WTC11 (cell line): ENCODE data around the gene TNNT3. TPM values are rescaled to one million over a fixed set of nuclear protein-coding genes. Genes with fewer than 3 reads are reported as not detected.

Source experiments
- ATAC-seq: fragments of 200-7000 bp; cut with Tn5 transposase; 2 replicates; pipeline ENCODE4 v1.10.0; 2021; ENCODE audit warnings: mild to moderate bottlenecking, moderate library complexity
- CTCF ChIA-PET: fragments of 300-600 bp; sonication (Branson Sonifier 250); formaldehyde crosslinking; loops from one replicate; lab custom pipeline; 2021; ENCODE audit warnings: antibody characterized with exemption; lab: Charles Lee
- POLR2A ChIA-PET: fragments of 350-600 bp; sonication (Branson Sonifier 250); formaldehyde crosslinking; loops from one replicate; lab custom pipeline; 2021; ENCODE audit warnings: antibody characterized with exemption; lab: Charles Lee
- DNase-seq: peaks from one replicate; pipeline ENCODE4 v3.0.0; 2021; ENCODE audit warnings: low spot score
- H3K27ac Mint-ChIP-seq: 2 replicates; pipeline ENCODE4 v1.8.0; 2021; ENCODE audit warnings: mixed read lengths
- H3K27me3 Mint-ChIP-seq: 2 replicates; pipeline ENCODE4 v1.8.0; 2021; ENCODE audit warnings: low read depth, mild to moderate bottlenecking, moderate library complexity, mixed read lengths
- H3K36me3 Mint-ChIP-seq: 2 replicates; pipeline ENCODE4 v1.8.0; 2021; ENCODE audit warnings: mixed read lengths
- H3K4me1 Mint-ChIP-seq: 2 replicates; pipeline ENCODE4 v1.8.0; 2022; ENCODE audit warnings: mixed read lengths
- H3K4me3 Mint-ChIP-seq: 2 replicates; pipeline ENCODE4 v1.8.0; 2021; ENCODE audit warnings: mild to moderate bottlenecking, moderate library complexity, mixed read lengths
- H3K9me3 Mint-ChIP-seq: 2 replicates; pipeline ENCODE4 v1.8.0; 2021; ENCODE audit warnings: mixed read lengths
- CREM ChIP-seq: sonication (generic); formaldehyde crosslinking; IDR thresholded peaks from 2 replicates; pipeline ENCODE4 v1.8.1; 2022; ENCODE audit warnings: mild to moderate bottlenecking, missing genetic modification reagents, moderate library complexity
- ELF4 ChIP-seq: sonication (generic); formaldehyde crosslinking; IDR thresholded peaks from 2 replicates; pipeline ENCODE4 v1.8.1; 2022; ENCODE audit warnings: low read depth, mild to moderate bottlenecking, moderate library complexity, missing genetic modification reagents
- GABPB1 ChIP-seq: sonication (generic); formaldehyde crosslinking; IDR thresholded peaks from 2 replicates; pipeline ENCODE4 v1.8.1; 2023; ENCODE audit warnings: mild to moderate bottlenecking, missing genetic modification reagents
- GTF2I ChIP-seq: fragments of 250-450 bp; sonication (Bioruptor Pico); conservative IDR thresholded peaks from 2 replicates; pipeline ENCODE4 v1.4.0; 2021; ENCODE audit warnings: mild to moderate bottlenecking
- MXD4 ChIP-seq: fragments of 250-450 bp; sonication (Bioruptor Pico); IDR thresholded peaks from 2 replicates; pipeline ENCODE4 v1.8.0; 2021; ENCODE audit warnings: mild to moderate bottlenecking, moderate library complexity, borderline replicate concordance
- NFATC4 ChIP-seq: fragments of 250-450 bp; sonication (Bioruptor Pico); IDR thresholded peaks from 2 replicates; pipeline ENCODE4 v1.9.0; 2021; ENCODE audit warnings: mild to moderate bottlenecking
- NFYB ChIP-seq: sonication (generic); formaldehyde crosslinking; conservative IDR thresholded peaks from 2 replicates; pipeline ENCODE4 v1.8.0; 2022; ENCODE audit warnings: low read depth, missing genetic modification reagents
- NR1H2 ChIP-seq: sonication (generic); formaldehyde crosslinking; IDR thresholded peaks from 2 replicates; pipeline ENCODE4 v1.9.0; 2021; ENCODE audit warnings: mild to moderate bottlenecking, moderate library complexity, missing genetic modification reagents
- NR2C2 ChIP-seq: sonication (generic); formaldehyde crosslinking; IDR thresholded peaks from 2 replicates; pipeline ENCODE4 v1.8.0; 2022; ENCODE audit warnings: mild to moderate bottlenecking, missing genetic modification reagents
- NR3C1 ChIP-seq: sonication (generic); formaldehyde crosslinking; conservative IDR thresholded peaks from 2 replicates; pipeline ENCODE4 v1.8.1; 2023; ENCODE audit warnings: low read depth, mild to moderate bottlenecking, missing genetic modification reagents
- SMAD3 ChIP-seq: sonication (generic); formaldehyde crosslinking; IDR thresholded peaks from 2 replicates; pipeline ENCODE4 v1.8.0; 2022; ENCODE audit warnings: missing genetic modification reagents, mild to moderate bottlenecking, borderline replicate concordance
- ZBTB21 ChIP-seq: sonication (generic); formaldehyde crosslinking; IDR thresholded peaks from 2 replicates; pipeline ENCODE4 v1.8.1; 2023; ENCODE audit warnings: mild to moderate bottlenecking, missing genetic modification reagents, borderline replicate concordance
- ZNF138 ChIP-seq: sonication (generic); formaldehyde crosslinking; conservative IDR thresholded peaks from 2 replicates; pipeline ENCODE4 v1.8.1; 2022; ENCODE audit warnings: mild to moderate bottlenecking, moderate library complexity, missing genetic modification reagents
- ZNF396 ChIP-seq: fragments of 250-450 bp; sonication (Bioruptor Pico); IDR thresholded peaks from 2 replicates; pipeline ENCODE4 v1.8.0; 2021; ENCODE audit warnings: mild to moderate bottlenecking, moderate library complexity, borderline replicate concordance
- ZNF416 ChIP-seq: fragments of 250-450 bp; sonication (Bioruptor Pico); IDR thresholded peaks from 2 replicates; pipeline ENCODE4 v1.9.0; 2021; ENCODE audit warnings: mild to moderate bottlenecking, inconsistent platforms
- ZNF671 ChIP-seq: fragments of 250-450 bp; sonication (Bioruptor Pico); IDR thresholded peaks from 2 replicates; pipeline ENCODE4 v1.8.0; 2021; ENCODE audit warnings: mild to moderate bottlenecking
- total RNA-seq: library from RNA; stranded (reverse); gene quantifications from 3 replicates; pipeline ENCODE4 v1.2.3, GENCODE V29; 2021
- TF ChIP-seq, protein P1 (sequence below): sonication (generic); formaldehyde crosslinking; IDR thresholded peaks from 2 replicates; pipeline ENCODE4 v1.8.1; 2023; ENCODE audit warnings: mild to moderate bottlenecking, missing genetic modification reagents
- TF ChIP-seq, protein P2 (sequence below): fragments of 200-600 bp; IDR thresholded peaks from 2 replicates; pipeline ENCODE4 v1.8.0; 2022; ENCODE audit warnings: antibody characterized with exemption
- TF ChIP-seq, protein P3 (sequence below): sonication (generic); formaldehyde crosslinking; IDR thresholded peaks from 2 replicates; pipeline ENCODE4 v1.8.1; 2023; ENCODE audit warnings: mild to moderate bottlenecking, missing genetic modification reagents, moderate library complexity
- TF ChIP-seq, protein P4 (sequence below): sonication (generic); formaldehyde crosslinking; IDR thresholded peaks from 2 replicates; pipeline ENCODE4 v1.8.1; 2022; ENCODE audit warnings: missing genetic modification reagents, borderline replicate concordance
- TF ChIP-seq, protein P5 (sequence below): sonication (generic); formaldehyde crosslinking; IDR thresholded peaks from 2 replicates; pipeline ENCODE4 v1.8.1; 2022; ENCODE audit warnings: mild to moderate bottlenecking, missing genetic modification reagents, moderate library complexity, borderline replicate concordance

Gene TNNT3
- total RNA-seq, 1 experiment from 2014 or later, result not detected

DNA sequence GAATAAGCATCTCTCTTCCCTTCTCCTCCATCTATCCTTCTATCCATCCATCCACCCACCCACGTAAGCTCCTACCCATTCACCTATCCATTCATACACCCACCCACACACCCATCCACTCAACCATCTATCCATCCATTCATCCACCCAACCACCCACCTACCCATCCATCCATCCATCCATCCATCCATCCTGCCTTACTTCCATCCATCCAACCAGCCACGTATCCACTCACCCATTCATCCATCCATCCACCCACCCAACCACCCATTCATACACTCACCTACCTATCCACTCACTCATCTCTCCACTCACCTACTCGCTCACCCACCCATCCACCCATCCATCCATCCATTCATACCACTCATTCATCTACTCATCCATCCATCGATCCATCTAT, 13.2 kb downstream of the TNNT3 start:
- Mint-ChIP-seq H3K4me3 (no peak overlapping the region), H3K9me3 (no peaks in the 10 kb centered on the region), H3K4me1 (no peaks in the 10 kb centered on the region), H3K27me3 (no peaks in the 10 kb centered on the region; the same call in 1 of the 2 replicates), H3K36me3 (no peaks in the 10 kb centered on the region), H3K27ac (no peak overlapping the region)
- ChIA-PET CTCF (interaction anchor here (2.1 kb wide), 1 partner anchor 51 kb away, joined by 9 read pairs; no protein-coding TSS in a partner anchor), POLR2A (no interaction called here)
- ATAC-seq (no peak), DNase-seq (no peak)
- TF ChIP-seq GABPB1 (no peak), ZNF671 (CRISPR knock-in tag) (no peak), NR3C1 (CRISPR knock-in tag) (no peak), ZBTB21 (CRISPR knock-in tag) (no peak), ELF4 (CRISPR knock-in tag) (no peak), NFYB (CRISPR knock-in tag) (no peak), ZNF138 (CRISPR knock-in tag) (no peak), GTF2I (CRISPR knock-in tag) (no peak), NR1H2 (CRISPR knock-in tag) (no peak), SMAD3 (CRISPR knock-in tag) (no peak), MXD4 (no peak), CREM (CRISPR knock-in tag) (no peak), ZNF416 (no peak), NFATC4 (CRISPR knock-in tag) (no peak)
- TF ChIP-seq, protein P1, sequence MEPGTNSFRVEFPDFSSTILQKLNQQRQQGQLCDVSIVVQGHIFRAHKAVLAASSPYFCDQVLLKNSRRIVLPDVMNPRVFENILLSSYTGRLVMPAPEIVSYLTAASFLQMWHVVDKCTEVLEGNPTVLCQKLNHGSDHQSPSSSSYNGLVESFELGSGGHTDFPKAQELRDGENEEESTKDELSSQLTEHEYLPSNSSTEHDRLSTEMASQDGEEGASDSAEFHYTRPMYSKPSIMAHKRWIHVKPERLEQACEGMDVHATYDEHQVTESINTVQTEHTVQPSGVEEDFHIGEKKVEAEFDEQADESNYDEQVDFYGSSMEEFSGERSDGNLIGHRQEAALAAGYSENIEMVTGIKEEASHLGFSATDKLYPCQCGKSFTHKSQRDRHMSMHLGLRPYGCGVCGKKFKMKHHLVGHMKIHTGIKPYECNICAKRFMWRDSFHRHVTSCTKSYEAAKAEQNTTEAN, result no peak
- TF ChIP-seq, protein P2, sequence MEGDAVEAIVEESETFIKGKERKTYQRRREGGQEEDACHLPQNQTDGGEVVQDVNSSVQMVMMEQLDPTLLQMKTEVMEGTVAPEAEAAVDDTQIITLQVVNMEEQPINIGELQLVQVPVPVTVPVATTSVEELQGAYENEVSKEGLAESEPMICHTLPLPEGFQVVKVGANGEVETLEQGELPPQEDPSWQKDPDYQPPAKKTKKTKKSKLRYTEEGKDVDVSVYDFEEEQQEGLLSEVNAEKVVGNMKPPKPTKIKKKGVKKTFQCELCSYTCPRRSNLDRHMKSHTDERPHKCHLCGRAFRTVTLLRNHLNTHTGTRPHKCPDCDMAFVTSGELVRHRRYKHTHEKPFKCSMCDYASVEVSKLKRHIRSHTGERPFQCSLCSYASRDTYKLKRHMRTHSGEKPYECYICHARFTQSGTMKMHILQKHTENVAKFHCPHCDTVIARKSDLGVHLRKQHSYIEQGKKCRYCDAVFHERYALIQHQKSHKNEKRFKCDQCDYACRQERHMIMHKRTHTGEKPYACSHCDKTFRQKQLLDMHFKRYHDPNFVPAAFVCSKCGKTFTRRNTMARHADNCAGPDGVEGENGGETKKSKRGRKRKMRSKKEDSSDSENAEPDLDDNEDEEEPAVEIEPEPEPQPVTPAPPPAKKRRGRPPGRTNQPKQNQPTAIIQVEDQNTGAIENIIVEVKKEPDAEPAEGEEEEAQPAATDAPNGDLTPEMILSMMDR, result no peak
- TF ChIP-seq, protein P3, sequence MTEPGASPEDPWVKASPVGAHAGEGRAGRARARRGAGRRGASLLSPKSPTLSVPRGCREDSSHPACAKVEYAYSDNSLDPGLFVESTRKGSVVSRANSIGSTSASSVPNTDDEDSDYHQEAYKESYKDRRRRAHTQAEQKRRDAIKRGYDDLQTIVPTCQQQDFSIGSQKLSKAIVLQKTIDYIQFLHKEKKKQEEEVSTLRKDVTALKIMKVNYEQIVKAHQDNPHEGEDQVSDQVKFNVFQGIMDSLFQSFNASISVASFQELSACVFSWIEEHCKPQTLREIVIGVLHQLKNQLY, result no peak

DNA sequence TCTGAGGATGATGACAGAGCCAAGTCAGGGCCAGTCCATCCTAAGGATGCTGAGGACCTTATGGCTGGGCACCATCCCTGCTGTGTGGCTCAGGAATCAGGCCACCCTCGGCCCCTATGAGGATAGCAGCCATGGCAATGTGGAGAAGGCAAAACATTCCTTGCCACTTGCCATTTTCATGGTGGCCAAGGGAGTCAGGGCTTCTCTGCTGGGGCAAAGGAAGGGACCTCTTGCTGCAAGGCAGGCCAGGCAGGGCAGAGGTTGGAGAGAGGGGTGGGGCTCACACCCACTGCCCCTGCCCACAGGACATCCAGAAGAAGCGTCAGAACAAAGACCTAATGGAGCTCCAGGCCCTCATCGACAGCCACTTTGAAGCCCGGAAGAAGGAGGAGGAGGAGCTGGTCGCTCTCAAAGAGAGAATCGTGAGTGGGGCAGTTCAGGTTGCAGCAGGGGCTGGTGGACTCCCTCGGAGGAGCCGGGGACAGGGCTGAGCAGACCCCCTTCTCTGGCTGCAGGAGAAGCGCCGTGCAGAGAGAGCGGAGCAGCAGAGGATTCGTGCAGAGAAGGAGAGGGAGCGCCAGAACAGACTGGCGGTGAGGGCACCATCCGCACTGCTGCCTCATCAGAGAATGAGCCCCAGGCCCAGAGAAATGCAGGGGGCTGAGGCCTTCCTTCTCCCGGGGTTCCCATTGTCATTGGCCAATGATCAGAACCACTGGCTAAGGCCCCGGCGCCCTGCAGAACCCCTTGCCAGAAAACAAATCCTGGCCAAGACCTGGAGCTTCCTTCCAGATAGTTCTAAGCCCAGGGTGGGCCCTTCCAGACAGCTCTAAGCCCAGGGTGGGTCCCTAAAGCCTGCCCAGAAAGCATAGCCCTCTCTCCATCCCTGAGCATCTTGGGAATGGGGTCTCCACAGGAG, 14.2 kb downstream of the TNNT3 start:
- CTCF ChIA-PET, result interaction anchor here (0.7 to 1.4 kb wide), 4 partner anchors 27 to 218 kb away, joined by 3 to 5 read pairs (median 4); no protein-coding TSS in a partner anchor
- H3K27ac Mint-ChIP-seq, result no peak overlapping the region
- H3K4me1 Mint-ChIP-seq, result no peaks in the 10 kb centered on the region
- DNase-seq (no peak), ATAC-seq (no peak)
- no peaks in the 10 kb centered on the region for H3K36me3 Mint-ChIP-seq
- H3K4me3 Mint-ChIP-seq, result no peak overlapping the region
- no peaks in the 10 kb centered on the region; the same call in 1 of the 2 replicates for H3K27me3 Mint-ChIP-seq
- no peaks in the 10 kb centered on the region for H3K9me3 Mint-ChIP-seq
- POLR2A ChIA-PET, result interaction anchor here (0.6 kb wide), 1 partner anchor 347 kb away, joined by 10 read pairs; no protein-coding TSS in a partner anchor
- TF ChIP-seq, protein P4, sequence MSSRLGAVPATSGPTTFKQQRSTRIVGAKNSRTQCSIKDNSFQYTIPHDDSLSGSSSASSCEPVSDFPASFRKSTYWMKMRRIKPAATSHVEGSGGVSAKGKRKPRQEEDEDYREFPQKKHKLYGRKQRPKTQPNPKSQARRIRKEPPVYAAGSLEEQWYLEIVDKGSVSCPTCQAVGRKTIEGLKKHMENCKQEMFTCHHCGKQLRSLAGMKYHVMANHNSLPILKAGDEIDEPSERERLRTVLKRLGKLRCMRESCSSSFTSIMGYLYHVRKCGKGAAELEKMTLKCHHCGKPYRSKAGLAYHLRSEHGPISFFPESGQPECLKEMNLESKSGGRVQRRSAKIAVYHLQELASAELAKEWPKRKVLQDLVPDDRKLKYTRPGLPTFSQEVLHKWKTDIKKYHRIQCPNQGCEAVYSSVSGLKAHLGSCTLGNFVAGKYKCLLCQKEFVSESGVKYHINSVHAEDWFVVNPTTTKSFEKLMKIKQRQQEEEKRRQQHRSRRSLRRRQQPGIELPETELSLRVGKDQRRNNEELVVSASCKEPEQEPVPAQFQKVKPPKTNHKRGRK (CRISPR knock-in tag), result no peak
- TF ChIP-seq NR2C2 (CRISPR knock-in tag) (0 out of 2 replicates have a peak, but pooled peaks have one; percentile 41), ZNF396 (CRISPR knock-in tag) (no peak)
- TF ChIP-seq, protein P5, sequence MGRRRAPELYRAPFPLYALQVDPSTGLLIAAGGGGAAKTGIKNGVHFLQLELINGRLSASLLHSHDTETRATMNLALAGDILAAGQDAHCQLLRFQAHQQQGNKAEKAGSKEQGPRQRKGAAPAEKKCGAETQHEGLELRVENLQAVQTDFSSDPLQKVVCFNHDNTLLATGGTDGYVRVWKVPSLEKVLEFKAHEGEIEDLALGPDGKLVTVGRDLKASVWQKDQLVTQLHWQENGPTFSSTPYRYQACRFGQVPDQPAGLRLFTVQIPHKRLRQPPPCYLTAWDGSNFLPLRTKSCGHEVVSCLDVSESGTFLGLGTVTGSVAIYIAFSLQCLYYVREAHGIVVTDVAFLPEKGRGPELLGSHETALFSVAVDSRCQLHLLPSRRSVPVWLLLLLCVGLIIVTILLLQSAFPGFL (CRISPR knock-in tag), result no peak
